Subcutaneous adipose tissue (tissue), 4 donors: ENCODE data around the gene PIK3C2G. TPM values are rescaled to one million over a fixed set of nuclear protein-coding genes. Genes with fewer than 3 reads are reported as not detected.

Experiments
- CTCF ChIP-seq: fragments of 450-650 bp; IDR thresholded peaks from one replicate; pipeline ENCODE4 v1.5.1; 2016; ENCODE audit warnings: low read depth, mild to moderate bottlenecking, control low read depth, antibody characterized with exemption, moderate library complexity
- total RNA-seq, 4 donors: library from RNA; depleted of rRNA; stranded (reverse); fragments of >200 nt; gene quantifications; one replicate each; pipeline ENCODE4 v1.1.0, GENCODE V29; 2016

Gene PIK3C2G
- total RNA-seq, result under 1 TPM in 2 of 4 donors, not detected in 2; 0.19 to 0.22 TPM

- no peak for TF ChIP-seq CTCF
These were observed at the start of gene PIK3C2G for GRCh38 chr12:18261273-18261672. Gene PIK3C2G, plus strand, starts transcription at chr12:18261518. Its CDS starts 20,564 bp downstream, at chr12:18282082.

- TF ChIP-seq CTCF, result no peak
These were observed 43.4 kb upstream of the PIK3C2G start for GRCh38 chr12:18217966-18218365.

- TF ChIP-seq CTCF, result no peak
These were observed 39.6 kb upstream of the PIK3C2G start for GRCh38 chr12:18221726-18222125.

GRCh38 chr12:18222699-18223098, 38.6 kb upstream of the PIK3C2G start:
- no peak for TF ChIP-seq CTCF

GRCh38 chr12:18224745-18225144, 36.6 kb upstream of the PIK3C2G start:
- no peak for TF ChIP-seq CTCF

GRCh38 chr12:18239526-18239925, 21.8 kb upstream of the PIK3C2G start:
- TF ChIP-seq CTCF, result no peak

GRCh38 chr12:18242380-18243089, 18.8 kb upstream of the PIK3C2G start:
- no peak for TF ChIP-seq CTCF
